CD4-positive, alpha-beta T cell treated with Interleukin-1 beta for 1 hour (primary cell): ENCODE results near the gene CACNA1B.

Experiments used
- DNase-seq, 2 donors: peaks; one replicate each; pipeline ENCODE4 v3.0.0-alpha.2; 2020 to 2022

The CACNA1B gene

DNA sequence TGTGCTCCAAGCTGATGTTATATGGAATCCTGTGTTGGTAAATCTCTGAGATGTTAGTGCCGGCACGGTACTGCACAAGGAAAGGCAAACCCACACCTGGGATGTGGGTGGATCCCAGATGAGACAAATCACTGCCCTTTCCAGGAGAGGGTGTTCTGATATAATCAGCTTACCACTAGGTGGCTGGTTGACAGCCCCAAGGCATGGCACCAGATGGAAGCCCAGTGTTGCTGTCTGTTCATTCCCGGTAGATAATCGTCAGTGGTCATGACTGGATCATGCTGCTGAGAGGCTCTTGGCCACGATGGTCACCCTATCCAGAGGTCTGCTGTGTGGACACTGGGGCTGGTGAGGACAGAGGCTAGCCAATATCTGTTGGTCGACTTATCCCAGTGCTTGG is 184.0 kb downstream of the CACNA1B start:
- no peak for DNase-seq

DNA sequence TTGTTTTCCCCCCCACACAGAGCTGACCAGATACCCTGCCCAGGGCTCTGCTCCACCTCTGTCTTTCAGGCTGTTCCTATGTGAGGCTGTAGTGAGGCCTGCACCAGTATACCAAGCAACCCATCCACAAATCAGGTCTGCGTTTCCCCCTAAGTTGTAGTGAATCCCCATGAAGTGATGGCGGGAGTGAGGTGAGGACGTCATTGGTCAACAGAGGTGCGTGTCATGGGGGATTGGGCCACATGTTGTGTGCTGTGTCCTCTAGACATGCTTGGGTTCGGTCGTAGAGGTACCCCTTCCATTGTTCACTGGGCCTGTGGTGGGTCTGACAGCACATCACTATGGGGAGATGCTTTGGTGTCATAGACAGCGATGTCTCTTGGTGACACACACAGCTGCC is 184.6 kb downstream of the CACNA1B start:
- DNase-seq = no peak

DNA sequence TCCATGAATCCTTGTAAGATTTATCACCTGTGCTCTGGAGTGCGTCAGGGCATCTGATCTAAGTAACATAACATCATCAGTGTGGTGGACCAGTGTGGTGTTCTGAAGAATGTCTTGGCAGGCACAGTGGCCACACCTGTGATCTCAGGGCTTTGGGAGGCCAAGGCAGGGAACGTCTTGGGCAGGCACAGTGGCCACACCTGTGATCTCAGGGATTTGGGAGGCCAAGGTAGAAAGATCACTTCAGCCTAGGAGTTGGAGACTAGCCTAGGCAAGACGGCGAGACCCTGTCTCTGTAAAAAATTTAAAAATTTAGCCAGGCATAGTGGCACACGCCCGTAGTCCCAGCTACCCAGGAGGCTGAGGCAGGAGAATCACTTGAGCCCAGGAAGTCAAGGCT is 185.5 kb downstream of the CACNA1B start:
- no peak for DNase-seq

DNA sequence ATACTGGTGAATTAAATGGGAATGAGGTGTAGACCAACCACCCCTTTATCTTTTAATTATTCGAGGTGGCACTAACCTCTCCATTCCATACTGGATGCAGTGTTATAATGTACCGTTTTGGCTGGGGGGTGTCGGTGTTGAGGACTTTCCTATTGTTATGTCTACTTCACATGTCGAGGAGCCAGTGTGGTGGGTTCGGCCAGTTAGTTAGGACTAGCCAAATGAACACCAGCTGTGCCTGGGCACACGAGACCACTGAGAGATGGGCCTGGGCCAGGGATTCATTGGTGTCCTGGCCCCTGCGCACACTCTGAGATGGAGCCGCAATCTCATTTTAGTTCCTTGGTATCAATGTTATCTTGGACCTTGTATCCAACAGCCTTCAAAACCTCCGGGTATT is 186.2 kb downstream of the CACNA1B start:
- DNase-seq = no peak

DNA sequence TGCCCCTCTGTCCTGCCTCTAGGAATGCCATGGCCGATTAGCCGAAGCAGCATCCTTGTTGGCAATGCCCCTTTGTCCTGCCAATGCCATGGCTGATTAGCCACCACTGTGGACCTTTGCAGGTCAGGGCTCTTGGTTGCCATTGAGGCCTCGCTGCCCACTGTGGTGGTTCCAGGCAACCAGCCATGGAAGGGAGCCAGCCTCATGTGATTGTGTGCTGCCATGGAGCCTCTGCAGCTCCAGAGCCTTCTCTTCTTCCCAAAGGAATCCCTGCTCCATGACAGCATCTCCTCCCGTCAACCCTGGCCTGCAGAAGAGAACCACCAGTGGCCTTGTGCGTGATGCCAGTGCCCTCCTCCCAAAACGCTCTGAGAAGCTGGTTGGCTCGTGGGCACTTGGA is 187.0 kb downstream of the CACNA1B start:
- DNase-seq = no peak

DNA sequence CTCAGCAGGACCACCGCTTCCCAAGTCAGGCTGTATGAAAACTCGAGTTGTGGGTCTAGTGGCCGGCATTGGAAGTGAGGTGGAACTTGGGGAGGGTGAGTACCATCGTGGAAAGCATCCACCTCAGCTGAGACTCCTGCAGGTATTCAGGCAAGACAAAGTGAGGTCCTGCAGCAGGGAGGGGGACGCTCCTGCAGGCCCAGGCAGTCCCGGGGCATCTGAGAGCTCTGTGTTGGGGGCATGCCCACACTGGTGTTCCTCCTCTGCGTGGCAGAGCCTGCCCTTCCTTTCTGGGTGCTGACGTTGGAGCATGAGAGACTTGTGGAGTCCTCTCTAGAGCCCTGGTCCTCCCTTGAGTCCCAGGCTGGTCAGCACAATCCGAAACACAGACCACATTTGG is 187.7 kb downstream of the CACNA1B start:
- no peak for DNase-seq

DNA sequence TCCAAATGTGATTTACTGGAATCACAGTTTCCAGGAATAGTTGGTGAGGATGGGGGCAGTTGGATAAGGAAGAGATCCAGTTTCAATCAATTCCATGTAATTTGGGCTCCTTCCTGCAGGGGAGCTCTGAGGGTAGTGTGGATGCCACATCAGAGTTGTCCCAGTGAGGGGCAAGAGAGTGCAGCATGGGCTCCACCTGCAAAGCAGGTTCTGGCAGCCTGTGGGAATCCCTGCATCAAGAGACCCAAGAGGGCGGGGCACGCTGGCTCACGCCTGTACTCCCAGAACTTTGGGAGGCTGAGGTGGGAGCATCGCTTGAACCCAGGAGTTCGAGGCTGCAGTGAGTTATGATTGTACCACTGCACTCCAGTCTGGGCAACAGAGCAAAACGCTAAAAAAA is 188.5 kb downstream of the CACNA1B start:
- DNase-seq = no peak

DNA sequence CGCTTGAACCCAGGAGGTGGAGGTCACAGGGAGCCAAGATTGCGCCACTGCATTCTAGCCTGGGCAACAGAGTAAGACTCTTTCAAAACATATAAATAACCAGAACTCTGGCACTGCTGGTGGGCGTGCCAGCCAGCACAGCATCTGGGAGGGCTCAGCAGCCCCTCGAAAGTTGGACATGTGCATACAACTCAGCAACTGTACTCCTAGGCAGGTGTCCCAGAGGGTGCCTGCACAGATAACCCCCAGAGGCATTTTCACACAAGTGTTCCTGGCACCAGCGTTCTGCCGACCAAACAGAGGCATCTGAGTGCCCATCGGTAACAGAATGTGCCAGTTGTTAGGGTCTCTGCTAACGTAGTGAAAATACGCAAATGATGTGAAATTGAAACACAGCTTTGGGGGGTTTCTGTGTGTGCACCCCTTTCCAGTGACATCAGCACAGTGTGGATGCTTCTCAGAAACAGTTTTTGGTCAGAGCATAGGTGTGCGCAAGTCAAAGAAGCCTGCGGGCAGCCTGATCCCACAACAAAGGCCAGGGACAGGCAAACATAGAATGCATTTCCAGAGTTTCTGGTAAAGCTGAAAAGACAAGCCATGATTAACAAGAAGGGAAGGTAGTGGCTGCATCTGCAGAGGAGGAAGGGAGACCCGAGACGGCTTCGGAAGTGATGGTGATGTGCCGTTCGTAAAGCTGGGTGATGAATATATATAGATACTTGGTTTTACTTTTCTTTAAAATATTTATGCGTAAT is 190.2 kb downstream of the CACNA1B start:
- DNase-seq = no peak

DNA sequence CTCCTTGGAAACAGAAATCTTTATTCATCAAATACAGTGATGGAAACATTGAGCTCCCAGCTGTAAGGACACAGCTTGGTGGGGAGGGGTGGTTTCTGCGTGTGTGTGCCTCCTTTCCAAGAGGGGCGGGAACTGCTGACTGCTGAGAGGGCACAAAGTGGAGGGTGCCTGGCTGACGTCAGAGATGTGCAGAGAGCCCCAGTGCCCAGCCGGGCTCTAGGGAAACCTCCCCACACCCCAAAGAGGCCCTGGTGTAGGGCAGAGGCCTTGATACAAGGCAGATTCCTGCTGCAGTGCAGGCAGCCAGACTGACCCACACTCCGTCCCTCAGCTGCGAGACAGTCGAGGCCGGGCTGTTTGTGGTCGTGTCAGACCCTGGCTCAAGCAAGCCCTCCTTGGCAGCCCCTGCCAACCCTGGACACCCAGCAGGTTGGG is 191.0 kb downstream of the CACNA1B start:
- no peak for DNase-seq

DNA sequence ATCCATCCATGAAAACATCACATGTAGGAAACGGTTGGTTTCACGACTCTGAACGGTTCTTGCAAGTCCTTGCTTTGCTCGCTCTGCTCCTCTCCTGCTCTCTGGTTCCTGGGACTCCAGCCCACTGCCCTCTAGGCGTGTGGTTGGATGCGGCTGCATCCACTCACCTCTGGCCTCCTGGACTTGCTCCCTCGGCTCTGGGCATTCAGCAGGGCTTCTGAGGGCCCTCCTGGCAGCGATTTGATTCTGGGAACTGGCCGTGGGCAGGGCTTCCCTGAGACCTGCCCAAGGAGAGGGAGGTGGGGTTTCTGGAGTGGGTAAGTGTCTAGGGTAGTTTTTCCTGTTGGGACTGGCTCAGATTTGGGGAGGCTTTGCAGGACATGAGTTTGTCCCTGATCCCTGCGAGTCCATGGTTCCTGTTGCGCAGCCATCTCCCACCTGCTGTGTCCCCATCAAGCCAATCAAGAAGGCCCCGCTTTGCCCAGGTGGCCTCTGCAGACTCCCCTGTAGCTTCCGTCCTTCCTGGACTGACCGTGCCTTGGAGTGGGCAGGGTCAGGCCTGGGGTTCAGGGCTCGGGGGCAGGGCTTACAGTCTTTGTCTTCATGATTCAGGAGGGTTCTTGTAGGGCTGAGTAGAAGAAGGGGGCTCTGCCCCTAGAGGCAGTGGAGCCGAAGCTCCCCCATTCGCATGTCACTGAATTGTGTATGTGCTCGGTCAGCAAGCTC is 192.3 kb downstream of the CACNA1B start:
- no peak for DNase-seq

DNA sequence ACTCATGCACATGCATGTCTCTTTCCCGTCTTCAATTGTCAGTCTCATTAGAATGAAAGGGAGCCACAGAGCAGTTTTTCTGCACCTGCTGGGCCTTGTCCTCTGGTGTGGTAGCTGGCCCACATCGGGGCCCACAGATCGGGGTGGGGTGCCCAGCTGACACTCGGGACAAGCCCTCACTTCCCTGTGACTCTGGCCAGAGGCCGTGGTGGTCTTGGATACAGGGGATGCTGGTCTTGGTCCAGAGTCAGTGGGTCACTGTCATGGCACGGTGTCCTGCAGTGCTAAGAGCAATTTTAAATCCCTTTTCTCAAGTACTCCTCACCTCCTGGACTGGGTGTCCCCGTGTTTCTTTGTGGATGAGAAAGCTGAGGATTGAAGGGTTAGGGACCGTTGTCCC is 193.2 kb downstream of the CACNA1B start:
- no peak for DNase-seq

DNA sequence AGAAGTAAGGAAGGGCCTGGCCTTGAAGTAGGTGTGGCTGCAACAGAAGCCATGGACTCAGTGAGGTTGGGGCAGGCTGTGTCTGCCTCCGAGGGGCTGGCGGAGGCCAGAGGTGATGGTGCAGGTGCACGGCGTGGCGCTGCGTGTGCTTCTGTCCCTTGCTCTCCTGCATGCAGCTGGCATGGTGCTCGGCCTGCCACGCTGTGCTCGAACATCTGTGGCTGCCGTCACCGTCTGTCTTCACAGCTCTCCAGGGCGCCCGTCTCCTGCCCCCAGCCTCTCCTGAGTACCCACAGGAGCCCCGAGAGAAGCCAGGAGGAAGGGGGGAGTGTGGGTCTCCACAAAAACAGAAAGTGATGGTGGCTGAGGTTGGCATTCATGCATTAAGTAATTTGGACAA is 193.7 kb downstream of the CACNA1B start:
- DNase-seq = no peak

DNA sequence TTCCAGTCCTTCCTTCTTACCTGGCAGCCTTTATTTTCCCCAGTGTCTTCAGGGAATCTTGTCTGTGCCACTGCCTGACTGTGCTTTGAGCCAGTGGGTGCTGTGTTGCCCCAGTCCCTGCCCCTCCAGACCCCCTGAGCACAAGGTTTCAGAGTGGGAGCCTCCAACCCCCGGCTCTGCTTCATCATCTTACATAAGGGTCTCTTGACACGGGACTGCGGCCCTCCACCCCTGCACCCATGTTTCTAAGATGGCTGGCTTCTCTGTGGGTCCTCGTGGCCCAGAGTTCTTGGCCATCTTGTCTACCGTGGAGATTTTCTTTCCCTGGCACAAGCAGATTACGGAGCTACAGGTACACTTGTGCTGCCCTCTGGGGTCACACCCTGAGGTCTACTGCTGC is 194.1 kb downstream of the CACNA1B start:
- no peak for DNase-seq

DNA sequence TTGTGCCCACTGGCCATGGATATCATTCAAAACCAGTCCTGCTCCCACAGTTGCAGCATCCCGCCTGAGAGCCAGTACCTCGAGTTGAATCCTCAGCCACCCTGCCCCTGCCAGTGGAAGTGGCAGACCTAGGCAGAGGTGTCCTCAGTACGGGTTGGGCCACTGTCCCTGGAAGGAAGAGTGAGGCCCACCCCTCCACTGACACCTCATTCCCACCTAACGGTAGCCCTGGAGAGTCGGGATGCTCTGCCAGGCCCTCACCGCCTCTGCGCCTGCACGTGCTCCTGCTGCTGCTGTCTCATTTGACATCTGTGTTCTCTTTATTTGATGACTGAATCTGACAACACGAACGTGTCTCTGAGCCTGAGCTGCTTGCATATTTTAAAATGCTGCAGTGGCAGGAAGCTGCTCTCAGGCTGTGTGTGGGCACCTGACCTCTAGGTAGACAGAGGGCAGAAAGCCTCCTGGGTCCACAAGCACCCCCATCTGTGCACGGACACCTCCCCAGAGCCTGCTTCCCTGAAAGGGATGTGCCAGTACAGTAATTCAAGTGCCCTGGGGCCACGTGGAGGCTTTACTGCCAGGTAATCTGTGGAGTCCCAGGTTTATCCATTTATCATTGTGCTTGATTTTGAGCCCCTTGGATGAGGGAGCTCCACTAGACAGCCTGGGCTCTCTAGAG is 194.7 kb downstream of the CACNA1B start:
- DNase-seq = no peak

DNA sequence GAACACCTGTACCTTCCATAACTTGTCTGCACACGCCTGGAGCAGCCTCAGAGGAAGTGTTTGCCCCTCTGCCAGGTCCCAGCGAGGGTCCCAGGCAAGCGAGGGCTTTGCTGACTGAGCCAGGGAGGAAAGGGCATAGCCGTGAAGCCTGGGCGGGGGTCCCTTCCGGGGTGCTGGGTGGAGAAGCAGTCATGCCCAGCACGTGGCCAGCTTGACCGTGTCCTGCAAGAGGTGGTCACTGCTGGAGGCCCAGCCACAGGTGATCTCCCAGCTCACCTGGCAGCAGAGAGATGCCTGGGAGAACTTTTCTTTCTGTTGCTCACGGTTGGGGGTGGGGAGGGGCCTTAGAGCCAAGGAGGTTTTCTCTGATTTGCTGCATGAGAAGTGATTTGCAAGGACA is 195.3 kb downstream of the CACNA1B start:
- DNase-seq = no peak

DNA sequence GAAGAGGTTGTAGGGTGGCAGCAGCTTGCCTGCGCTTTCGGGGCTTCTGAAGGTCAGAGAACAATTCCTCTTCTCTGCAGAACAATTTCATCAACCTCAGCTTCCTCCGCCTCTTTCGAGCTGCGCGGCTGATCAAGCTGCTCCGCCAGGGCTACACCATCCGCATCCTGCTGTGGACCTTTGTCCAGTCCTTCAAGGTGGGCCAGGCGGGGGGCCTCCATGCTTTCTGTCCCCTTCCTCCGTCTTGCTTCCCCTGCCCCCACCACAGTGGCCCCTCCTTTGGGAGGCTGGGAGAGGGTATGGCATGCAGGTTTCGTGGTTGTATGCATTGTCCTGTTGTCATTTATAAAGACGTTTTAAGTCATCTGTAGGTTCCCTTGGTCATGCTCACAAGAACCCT is 195.8 kb downstream of the CACNA1B start:
- no peak for DNase-seq

DNA sequence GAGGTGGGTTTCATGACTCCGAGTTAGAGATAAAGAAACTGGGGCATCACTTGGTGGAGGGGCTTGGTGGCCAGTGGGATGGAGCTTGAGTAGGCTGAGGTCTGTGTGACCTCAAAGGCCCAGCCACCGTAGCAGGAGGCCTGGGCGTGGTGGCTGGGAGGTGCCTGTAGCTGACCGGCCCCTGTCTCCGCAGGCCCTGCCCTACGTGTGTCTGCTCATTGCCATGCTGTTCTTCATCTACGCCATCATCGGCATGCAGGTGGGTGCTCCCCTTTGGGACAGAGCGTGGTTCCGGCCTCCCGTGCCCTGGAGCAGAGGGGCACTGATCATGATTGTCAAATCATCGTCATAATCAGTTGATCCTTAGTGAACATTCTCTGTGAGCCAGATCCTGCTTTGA is 196.2 kb downstream of the CACNA1B start:
- no peak for DNase-seq

DNA sequence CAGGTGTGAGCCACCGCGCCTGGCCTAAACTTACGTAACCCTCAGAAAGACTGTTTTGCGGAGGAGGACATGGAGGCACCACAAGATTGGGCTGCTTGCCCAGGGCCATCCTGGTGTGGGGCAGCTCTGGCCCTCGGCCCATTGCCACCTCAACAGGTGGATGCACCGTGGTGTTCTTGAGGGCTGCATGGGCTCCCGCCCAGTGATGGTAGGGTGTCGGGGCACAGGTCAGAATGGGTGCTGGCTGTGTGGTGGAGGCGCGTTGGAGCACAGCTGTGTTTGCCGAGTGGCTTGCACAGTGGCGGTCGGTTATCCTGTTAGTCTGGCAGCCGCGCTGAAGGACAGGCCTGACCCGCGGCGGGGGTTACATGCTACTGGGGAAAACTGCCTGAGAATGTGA is 196.9 kb downstream of the CACNA1B start:
- no peak for DNase-seq

DNA sequence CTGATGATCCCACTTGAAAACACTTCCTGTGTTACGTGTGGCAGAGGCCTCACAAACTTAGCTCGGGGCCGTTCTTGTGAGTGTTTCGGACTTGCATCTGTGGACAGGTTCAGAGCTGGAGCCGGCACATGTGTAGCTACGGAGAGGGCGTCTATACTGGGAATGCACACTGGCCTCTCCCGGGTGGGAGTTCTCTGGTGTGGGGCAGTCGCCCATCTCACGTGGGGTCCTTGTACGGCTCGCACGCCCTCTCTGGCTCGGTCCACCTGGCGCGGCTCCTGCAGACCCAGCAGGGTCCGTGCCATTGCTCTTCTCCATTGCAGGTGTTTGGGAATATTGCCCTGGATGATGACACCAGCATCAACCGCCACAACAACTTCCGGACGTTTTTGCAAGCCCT is 197.9 kb downstream of the CACNA1B start:
- DNase-seq = no peak

DNA sequence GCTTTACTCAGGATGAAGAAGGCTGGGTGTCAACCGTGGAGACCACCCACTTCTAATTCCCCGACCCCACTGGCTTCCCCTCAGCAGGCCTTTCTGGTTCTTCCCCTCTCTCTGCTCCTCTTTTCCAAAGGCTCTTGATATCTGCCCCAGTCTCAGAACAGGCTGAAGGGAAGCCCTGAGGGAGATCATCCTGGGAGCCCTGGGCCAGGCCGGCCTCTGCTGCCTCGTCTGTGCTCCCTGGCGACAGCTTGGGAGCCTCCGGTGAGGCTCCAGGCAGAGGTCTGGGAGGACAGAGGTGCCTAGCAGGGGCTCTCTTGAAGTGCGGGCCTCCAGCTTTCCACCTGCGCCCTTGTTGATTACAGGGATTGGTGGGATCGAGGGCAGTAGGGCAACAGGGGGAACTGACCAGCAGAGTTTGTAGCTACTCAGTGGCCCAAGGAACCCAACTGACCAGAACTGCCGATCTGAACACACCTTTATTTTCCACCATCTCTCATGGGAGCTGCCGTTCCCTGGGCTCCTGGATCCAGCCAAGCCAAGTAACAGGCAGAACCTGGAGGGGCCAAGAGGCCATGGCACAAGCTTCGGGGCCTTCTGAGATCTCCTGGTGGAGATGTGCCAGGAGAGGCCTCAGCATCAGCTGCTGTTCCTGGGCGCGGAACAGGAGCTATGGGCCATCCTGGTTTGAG is 198.5 kb downstream of the CACNA1B start:
- no peak for DNase-seq

DNA sequence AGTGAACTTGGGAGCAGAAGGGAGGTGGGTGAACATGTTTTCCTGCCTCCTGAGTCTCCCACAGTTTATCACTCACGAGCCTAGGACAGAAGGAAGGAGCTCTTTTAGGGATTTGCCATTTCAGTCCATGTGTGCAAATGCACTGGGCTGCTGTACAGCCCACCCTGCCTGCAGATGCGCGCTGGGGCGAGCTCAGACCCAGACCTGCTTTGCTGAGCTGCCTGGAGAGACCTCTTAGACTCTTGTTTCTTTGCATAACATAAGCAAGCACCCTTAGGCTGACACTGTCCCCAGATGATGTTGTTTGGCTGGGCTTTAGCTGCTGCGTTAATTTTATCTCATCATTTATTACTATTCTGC is 199.0 kb downstream of the CACNA1B start:
- no peak for DNase-seq

DNA sequence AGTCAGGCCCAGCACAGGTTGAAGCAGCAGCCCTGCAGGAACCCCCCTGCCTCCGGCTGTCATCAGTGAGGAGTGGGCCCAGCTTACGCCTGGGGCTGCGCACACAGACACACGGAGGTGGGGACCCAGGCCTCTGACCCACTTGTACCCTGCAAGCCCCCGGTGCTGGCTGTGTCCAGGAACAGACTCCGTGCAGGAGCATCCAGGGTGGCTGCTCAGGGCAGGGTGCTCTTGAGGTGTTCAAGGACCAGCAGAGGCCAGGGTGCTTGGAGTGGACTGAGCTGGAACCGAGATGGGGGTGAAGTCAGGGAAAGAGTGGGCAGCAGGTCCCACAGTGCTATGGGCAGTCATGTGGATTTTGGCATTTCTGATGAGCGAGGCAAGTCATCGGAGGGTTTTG is 199.5 kb downstream of the CACNA1B start:
- DNase-seq = no peak

DNA sequence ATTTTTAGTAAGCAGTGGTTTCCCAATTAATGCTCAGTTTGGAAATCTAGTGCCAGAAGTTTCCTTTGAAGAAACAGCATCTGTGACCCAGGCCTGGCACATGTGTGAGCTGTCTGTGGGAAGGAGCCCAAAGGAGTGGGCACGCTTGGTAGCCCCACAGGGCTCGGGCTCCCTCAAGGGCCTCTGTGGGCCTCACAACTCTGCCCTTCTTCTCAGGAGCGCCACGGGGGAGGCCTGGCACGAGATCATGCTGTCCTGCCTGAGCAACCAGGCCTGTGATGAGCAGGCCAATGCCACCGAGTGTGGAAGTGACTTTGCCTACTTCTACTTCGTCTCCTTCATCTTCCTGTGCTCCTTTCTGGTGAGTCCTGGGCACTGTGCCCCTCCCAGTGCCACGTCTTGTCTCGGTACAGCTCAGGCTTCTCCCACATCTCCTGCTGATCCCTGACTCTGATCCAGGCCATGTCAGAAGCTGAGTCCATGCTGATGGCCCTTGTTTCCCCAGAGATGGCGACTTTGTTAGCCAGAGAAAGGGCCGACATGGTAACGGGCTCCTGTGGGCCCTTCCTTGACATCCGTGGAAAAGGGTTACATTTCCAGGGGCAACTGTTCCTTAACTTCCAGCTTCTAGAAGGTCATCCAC is 200.4 kb downstream of the CACNA1B start:
- DNase-seq = no peak
